Esophagus squamous epithelium (tissue), 5 donors: ENCODE data around the gene PPP1R9A. TPM values are rescaled to one million over a fixed set of nuclear protein-coding genes. Genes with fewer than 3 reads are reported as not detected.

Experiments
- DNase-seq: peaks from one replicate; lab custom pipeline; 2025; lab: John Stamatoyannopoulos, UW
- H3K27ac ChIP-seq, 4 donors: fragments of 200-600 bp; sonication (generic); one replicate each; pipeline ENCODE4 v1.5.1; 2016 to 2019; ENCODE audit warnings: mild to moderate bottlenecking in 1 of 4
- H3K27me3 ChIP-seq, 4 donors: fragments of 200-600 bp; sonication (generic); 1 replicate in 3 of 4; 2 replicates in 1 of 4; pipeline versions ENCODE4 v1.5.1 to v1.6.0; 2017 to 2021; ENCODE audit warnings: antibody characterized with exemption in 1 of 4
- H3K36me3 ChIP-seq, 3 donors: fragments of 200-600 bp; sonication (generic); one replicate each; pipeline ENCODE4 v1.5.1; 2016 to 2019
- H3K4me1 ChIP-seq, 3 donors: fragments of 200-600 bp; sonication (generic); one replicate each; pipeline ENCODE4 v1.5.1; 2017 to 2019
- H3K4me3 ChIP-seq, 4 donors: fragments of 200-600 bp; sonication (generic); 1 replicate in 3 of 4; 2 replicates in 1 of 4; pipeline ENCODE4 v1.5.1; 2016 to 2019; ENCODE audit warnings: mild to moderate bottlenecking in 2 of 4, moderate library complexity in 1 of 4
- H3K9me3 ChIP-seq, 3 donors: fragments of 200-600 bp; sonication (generic); one replicate each; pipeline ENCODE4 v1.5.1; 2016 to 2019
- CTCF ChIP-seq, 6 experiments: fragments of 450-650 bp in 4 of 6; fragments of 200-600 bp in 2 of 6; sonication (generic) in 2 of 6; IDR thresholded peaks; one replicate each; pipeline ENCODE4 v1.5.1; 2016 to 2019; ENCODE audit warnings: antibody characterized with exemption in 6 of 6, mild to moderate bottlenecking in 4 of 6, moderate library complexity in 4 of 6
- POLR2A ChIP-seq, 4 donors: fragments of 450-650 bp; IDR thresholded peaks; one replicate each; pipeline ENCODE4 v1.6.1; 2017; ENCODE audit warnings: antibody characterized with exemption in 4 of 4, mild to moderate bottlenecking in 4 of 4, moderate library complexity in 3 of 4
- WGBS, 2 donors: methylation state at CpG; one replicate each; pipeline ENCODE4 v1.1.5; 2018; 5-methylcytosine and 5-hydroxymethylcytosine counted together
- intact Hi-C: fragments of 100-400 bp; cut with DNase I; formaldehyde crosslinking; loops from one replicate; pipeline ENCODE4 v1.15.0; 2022
- total RNA-seq, 4 donors: library from RNA; depleted of rRNA; stranded (reverse); fragments of >200 nt; gene quantifications; one replicate each; pipeline ENCODE4 v1.1.0, GENCODE V29; 2016
- donor health status: DM: yes; HTN: yes; CAD: no.

The PPP1R9A gene
- total RNA-seq, 4 donors from 2014 or later: 0.04 to 6.3 (median 1.0) TPM

DNA sequence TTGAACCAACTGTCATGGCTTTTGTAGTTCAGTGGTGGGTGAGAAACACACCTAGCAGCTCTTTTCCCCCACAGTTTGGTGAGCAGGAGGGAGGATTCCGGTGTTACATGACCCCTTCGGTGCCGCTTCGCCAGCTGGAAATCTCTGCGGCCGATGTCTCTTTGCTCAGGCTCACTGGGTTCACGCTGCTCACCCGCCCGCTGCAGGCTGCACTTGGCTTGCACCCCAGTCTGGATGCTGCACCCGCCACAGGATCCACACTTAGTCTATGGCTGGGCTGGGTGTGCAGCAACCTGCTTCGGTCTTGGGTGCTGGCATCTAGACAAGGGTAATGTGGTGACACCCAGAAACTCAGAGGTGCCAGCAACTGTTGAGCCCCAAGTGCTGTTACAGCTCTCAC lies 225.1 kb downstream of the PPP1R9A start:
- WGBS, 2 donors: 72 to 93% methylated on average over 7 to 8 of the region's 11 CpGs
- H3K4me3 ChIP-seq: no peak overlapping the region
- no peaks in the 10 kb centered on the region for H3K9me3 ChIP-seq
- H3K27me3 ChIP-seq: no peaks in the 10 kb centered on the region
- intact Hi-C loops: no loop called here
- DNase-seq: no peak
- no peak for TF ChIP-seq POLR2A (IDR thresholded peaks at IDR 0.05)
- no peak for TF ChIP-seq CTCF (IDR thresholded peaks at IDR 0.05)
- H3K4me1 ChIP-seq: no peaks in the 10 kb centered on the region
- H3K36me3 ChIP-seq: no peaks in the 10 kb centered on the region
- no peak overlapping the region for H3K27ac ChIP-seq

DNA sequence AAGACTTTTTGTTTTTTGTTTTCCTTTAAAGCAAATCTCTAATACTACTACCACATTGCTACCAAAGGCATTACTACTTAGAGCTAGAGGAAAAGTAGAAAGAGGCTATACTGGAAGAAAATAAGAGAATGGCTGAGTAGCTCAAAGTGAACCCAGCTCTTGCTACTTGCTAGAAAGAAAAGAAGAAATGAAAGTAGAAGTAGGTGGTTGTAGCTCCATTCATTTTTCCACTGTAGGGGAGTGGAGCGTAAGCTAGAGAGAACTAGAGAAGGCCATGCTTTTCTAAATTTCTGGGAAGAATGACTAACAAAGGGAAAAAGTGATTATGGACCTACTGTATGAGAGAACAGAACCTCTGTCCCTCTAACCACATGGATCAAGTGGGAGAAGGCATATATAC lies 232.5 kb downstream of the PPP1R9A start:
- no peaks in the 10 kb centered on the region for H3K9me3 ChIP-seq
- H3K27ac ChIP-seq: no peak overlapping the region
- no peaks in the 10 kb centered on the region for H3K27me3 ChIP-seq
- WGBS, 2 donors: 75 to 86% methylated on average over 1 of the region's 1 CpG
- TF ChIP-seq POLR2A (IDR thresholded peaks at IDR 0.05): no peak
- no peak for TF ChIP-seq CTCF (IDR thresholded peaks at IDR 0.05)
- no peaks in the 10 kb centered on the region for H3K36me3 ChIP-seq
- H3K4me1 ChIP-seq: no peaks in the 10 kb centered on the region
- no peak for DNase-seq
- no peak overlapping the region for H3K4me3 ChIP-seq
- intact Hi-C loops: no loop called here

- Histone ChIP-seq H3K27ac (no peak overlapping the region), H3K36me3 (no peaks in the 10 kb centered on the region), H3K4me1 (no peaks in the 10 kb centered on the region), H3K9me3 (no peaks in the 10 kb centered on the region), H3K27me3 (no peaks in the 10 kb centered on the region), H3K4me3 (no peak overlapping the region)
- intact Hi-C loops: no loop called here
- TF ChIP-seq CTCF (IDR thresholded peaks at IDR 0.05): no peak
- no peak for TF ChIP-seq POLR2A (IDR thresholded peaks at IDR 0.05)
- DNase-seq: no peak
- WGBS, 2 donors: 71 to 79% methylated on average over 2 of the region's 2 CpGs
These were observed 234.4 kb downstream of the PPP1R9A start for GRCh38 chr7:95141755-95142154.

DNA sequence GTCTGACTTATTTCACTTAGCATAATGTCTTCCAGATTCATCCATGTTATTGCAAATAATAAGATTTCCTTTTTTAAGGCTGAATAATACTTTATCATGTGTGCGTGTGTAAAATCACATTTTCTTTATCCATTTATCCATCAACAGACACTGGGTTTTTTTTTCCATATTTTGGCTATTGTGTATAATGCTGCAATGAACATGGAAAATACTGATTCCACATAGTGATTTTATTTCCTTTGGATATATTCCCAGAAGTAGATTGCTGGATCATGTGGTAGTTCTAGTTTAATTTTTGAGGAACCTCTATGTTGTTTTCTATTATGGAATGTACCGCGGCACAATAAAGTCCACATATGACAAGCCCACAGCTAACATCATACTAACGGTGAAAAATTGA lies 236.9 kb downstream of the PPP1R9A start:
- 93 to 94% methylated on average over 4 of the region's 4 CpGs for WGBS, 2 donors
- H3K4me3 ChIP-seq: no peak overlapping the region
- DNase-seq: no peak
- no peak for TF ChIP-seq POLR2A (IDR thresholded peaks at IDR 0.05)
- TF ChIP-seq CTCF (IDR thresholded peaks at IDR 0.05): no peak
- H3K27me3 ChIP-seq: no peaks in the 10 kb centered on the region
- no peaks in the 10 kb centered on the region for H3K9me3 ChIP-seq
- no peaks in the 10 kb centered on the region for H3K4me1 ChIP-seq
- H3K27ac ChIP-seq: no peak overlapping the region
- intact Hi-C loops: no loop called here
- H3K36me3 ChIP-seq: no peaks in the 10 kb centered on the region

GRCh38 chr7:95155965-95156364 lies 248.6 kb downstream of the PPP1R9A start:
- Histone ChIP-seq H3K4me1 (peaks cover 0 to 9% (median 0%) of the 10 kb centered on the region in 3 donors), H3K36me3 (no peaks in the 10 kb centered on the region), H3K27ac (no peak overlapping the region), H3K4me3 (no peak overlapping the region), H3K9me3 (no peaks in the 10 kb centered on the region), H3K27me3 (no peaks in the 10 kb centered on the region)
- DNase-seq: no peak
- TF ChIP-seq POLR2A (IDR thresholded peaks at IDR 0.05) (no peak), CTCF (IDR thresholded peaks at IDR 0.05) (no peak)
- intact Hi-C loops: no loop called here
- WGBS, 2 donors: 60 to 79% methylated on average over 1 of the region's 5 CpGs
